AG04450 (cell line): ENCODE data around the gene ABCB11. TPM values are rescaled to one million over a fixed set of nuclear protein-coding genes. Genes with fewer than 3 reads are reported as not detected.

Experiments
- CTCF ChIA-PET: fragments of 300-600, 350-600 bp; formaldehyde crosslinking; extraction: SDS; loops from one replicate; lab custom pipeline; 2022; ENCODE audit warnings: antibody characterized with exemption, inconsistent platforms; lab: Charles Lee
- POLR2A ChIA-PET: fragments of 350-600 bp; formaldehyde crosslinking; extraction: SDS; loops from one replicate; lab custom pipeline; 2021; ENCODE audit warnings: antibody characterized with exemption, inconsistent platforms; lab: Yijun Ruan, JAX
- DNase-seq: peaks from one replicate; pipeline ENCODE4 v3.0.0-alpha.2; 2011; ENCODE audit warnings: low read depth, low spot score
- H3K27ac ChIP-seq: one replicate; pipeline ENCODE4 v1.5.1; 2012; ENCODE audit warnings: low read depth, low read length, control low read depth
- H3K27me3 ChIP-seq: one replicate; pipeline ENCODE4 v1.6.0; 2012; ENCODE audit warnings: low read length; ENCODE audit not compliant: control insufficient read depth, insufficient read depth
- H3K4me3 ChIP-seq: 2 replicates; pipeline ENCODE4 v1.5.1; 2011; ENCODE audit warnings: mild to moderate bottlenecking, low read depth, low read length, control low read depth
- H3K9me3 ChIP-seq: 2 replicates; pipeline ENCODE4 v1.5.1; 2012; ENCODE audit warnings: low read length; ENCODE audit not compliant: control insufficient read depth, insufficient read depth
- polyA plus RNA-seq: library from polyadenylated mRNA; depleted of rRNA; stranded (reverse); fragments of >200 nt; gene quantifications from 2 replicates; pipeline ENCODE4 v1.2.3, GENCODE V29; 2011
- TF ChIP-seq, protein P1 (sequence below): IDR thresholded peaks from 2 replicates; pipeline ENCODE4 v1.5.1; 2011; ENCODE audit warnings: low read depth, low read length, control low read depth, inconsistent platforms

ABCB11 gene
- polyA plus RNA-seq, 1 experiment = not detected

DNA sequence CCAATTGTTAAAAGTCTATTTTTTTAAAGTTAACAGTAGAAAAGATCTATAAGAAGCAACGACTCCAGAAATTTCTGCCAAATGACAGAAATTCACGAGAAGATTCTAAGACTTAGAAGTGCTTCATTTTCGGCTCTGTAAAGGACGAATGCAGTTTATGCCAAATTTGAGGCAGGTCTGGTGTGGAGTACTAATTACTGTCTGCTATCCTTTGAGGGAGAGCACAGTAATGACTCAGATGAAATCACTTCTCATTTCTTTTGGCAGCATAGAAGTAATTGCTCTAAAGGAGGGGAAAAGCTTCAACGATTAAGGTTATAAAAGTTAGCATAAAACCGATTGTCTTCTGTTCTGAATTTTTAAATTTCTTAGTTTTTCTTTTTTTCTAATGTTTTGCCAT, 118.7 kb downstream of the ABCB11 start:
- DNase-seq = no peak
- Histone ChIP-seq H3K27ac (no peak overlapping the region), H3K27me3 (peaks cover 12% of the 10 kb centered on the region), H3K9me3 (no peaks in the 10 kb centered on the region), H3K4me3 (no peak overlapping the region; the same call in 1 of the 2 replicates)
- CTCF ChIA-PET = interaction anchor here (0.9 to 1.9 kb wide), 2 partner anchors 8 to 37 kb away, joined by 3 to 6 read pairs; no protein-coding TSS in a partner anchor
- POLR2A ChIA-PET = no interaction called here
- TF ChIP-seq, protein P1, sequence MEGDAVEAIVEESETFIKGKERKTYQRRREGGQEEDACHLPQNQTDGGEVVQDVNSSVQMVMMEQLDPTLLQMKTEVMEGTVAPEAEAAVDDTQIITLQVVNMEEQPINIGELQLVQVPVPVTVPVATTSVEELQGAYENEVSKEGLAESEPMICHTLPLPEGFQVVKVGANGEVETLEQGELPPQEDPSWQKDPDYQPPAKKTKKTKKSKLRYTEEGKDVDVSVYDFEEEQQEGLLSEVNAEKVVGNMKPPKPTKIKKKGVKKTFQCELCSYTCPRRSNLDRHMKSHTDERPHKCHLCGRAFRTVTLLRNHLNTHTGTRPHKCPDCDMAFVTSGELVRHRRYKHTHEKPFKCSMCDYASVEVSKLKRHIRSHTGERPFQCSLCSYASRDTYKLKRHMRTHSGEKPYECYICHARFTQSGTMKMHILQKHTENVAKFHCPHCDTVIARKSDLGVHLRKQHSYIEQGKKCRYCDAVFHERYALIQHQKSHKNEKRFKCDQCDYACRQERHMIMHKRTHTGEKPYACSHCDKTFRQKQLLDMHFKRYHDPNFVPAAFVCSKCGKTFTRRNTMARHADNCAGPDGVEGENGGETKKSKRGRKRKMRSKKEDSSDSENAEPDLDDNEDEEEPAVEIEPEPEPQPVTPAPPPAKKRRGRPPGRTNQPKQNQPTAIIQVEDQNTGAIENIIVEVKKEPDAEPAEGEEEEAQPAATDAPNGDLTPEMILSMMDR = no peak

GRCh38 chr2:168910330-168910729, 120.8 kb downstream of the ABCB11 start:
- no peak overlapping the region for H3K4me3 ChIP-seq
- DNase-seq = no peak
- ChIA-PET POLR2A (no interaction called here), CTCF (interaction anchor here (0.6 to 2.9 kb wide), 5 partner anchors 10 to 792 kb away, joined by 3 to 8 read pairs (median 3); no protein-coding TSS in a partner anchor)
- TF ChIP-seq, protein P1 = no peak
- no peak overlapping the region for H3K27ac ChIP-seq
- peaks cover 12% of the 10 kb centered on the region for H3K27me3 ChIP-seq
- H3K9me3 ChIP-seq = no peaks in the 10 kb centered on the region

- DNase-seq = no peak
- Histone ChIP-seq H3K9me3 (no peaks in the 10 kb centered on the region), H3K27me3 (peaks cover 3% of the 10 kb centered on the region), H3K4me3 (no peak overlapping the region), H3K27ac (no peak overlapping the region)
- POLR2A ChIA-PET = no interaction called here
- TF ChIP-seq, protein P1 = no peak
- CTCF ChIA-PET = interaction anchor here (2.9 kb wide), 1 partner anchor 134 kb away, joined by 8 read pairs; no protein-coding TSS in a partner anchor
These were observed 123.0 kb downstream of the ABCB11 start for GRCh38 chr2:168907940-168908662.

GRCh38 chr2:168904358-168904757, 126.8 kb downstream of the ABCB11 start:
- Histone ChIP-seq H3K27me3 (peaks cover 6% of the 10 kb centered on the region), H3K27ac (no peak overlapping the region), H3K9me3 (no peaks in the 10 kb centered on the region), H3K4me3 (no peak overlapping the region)
- POLR2A ChIA-PET = no interaction called here
- TF ChIP-seq, protein P1 = no peak
- no peak for DNase-seq
- CTCF ChIA-PET = no interaction called here

DNA sequence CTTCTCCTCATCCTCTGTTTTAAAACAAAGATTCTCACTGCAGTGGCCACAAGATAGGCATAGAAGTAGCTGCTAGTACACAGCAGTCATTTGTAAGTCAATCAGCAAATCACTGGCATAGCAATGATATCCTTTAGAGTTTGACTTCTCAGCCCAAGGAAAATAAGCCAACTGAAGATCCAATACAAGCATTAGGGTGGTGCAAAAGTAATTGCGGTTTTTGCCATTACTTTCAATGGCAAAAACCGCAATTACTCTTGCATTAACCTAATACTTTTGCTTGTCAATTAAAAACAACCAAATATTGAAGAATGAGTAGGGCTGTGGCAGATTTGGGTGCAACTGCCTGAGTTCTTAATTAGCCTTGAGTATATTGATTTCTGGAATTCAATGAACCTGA, 127.2 kb downstream of the ABCB11 start:
- Histone ChIP-seq H3K9me3 (no peaks in the 10 kb centered on the region), H3K27ac (no peak overlapping the region), H3K4me3 (no peak overlapping the region), H3K27me3 (peaks cover 6% of the 10 kb centered on the region)
- ChIA-PET POLR2A (no interaction called here), CTCF (no interaction called here)
- DNase-seq = no peak
- TF ChIP-seq, protein P1 = no peak
